ENCODE data around the gene DHRS7.
A peak's percentile ranks its signal among the peaks of the same experiment; 100 is the strongest.
"Not testable (repeated sequence)": the region's sequence is repeated elsewhere in the genome, so short reads cannot be mapped to it uniquely, and the experiment has no call there.

Gene DHRS7

GRCh38 chr14:60116181-60116580, 49.0 kb downstream of the DHRS7 start:
- DNase-seq = no peak

DNA sequence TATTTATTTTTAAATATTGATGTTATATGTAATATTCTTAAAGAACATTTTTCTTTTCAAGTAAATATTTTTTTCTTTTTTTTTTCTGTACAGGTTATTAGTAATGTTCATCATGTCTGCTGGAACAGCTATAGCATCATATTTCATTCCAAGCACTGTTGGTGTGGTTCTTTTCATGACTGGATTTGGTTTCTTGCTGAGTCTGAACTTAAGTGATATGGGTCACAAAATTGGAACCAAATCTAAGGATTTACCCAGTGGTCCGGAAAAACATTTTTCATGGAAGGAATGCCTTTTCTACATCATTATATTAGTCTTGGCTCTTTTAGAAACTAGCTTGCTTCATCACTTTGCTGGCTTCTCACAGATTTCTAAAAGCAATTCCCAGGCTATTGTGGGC, 50.3 kb downstream of the DHRS7 start:
- DNase-seq = no peak

GRCh38 chr14:60111732-60112131, 53.5 kb downstream of the DHRS7 start:
- no peak for DNase-seq

DNA sequence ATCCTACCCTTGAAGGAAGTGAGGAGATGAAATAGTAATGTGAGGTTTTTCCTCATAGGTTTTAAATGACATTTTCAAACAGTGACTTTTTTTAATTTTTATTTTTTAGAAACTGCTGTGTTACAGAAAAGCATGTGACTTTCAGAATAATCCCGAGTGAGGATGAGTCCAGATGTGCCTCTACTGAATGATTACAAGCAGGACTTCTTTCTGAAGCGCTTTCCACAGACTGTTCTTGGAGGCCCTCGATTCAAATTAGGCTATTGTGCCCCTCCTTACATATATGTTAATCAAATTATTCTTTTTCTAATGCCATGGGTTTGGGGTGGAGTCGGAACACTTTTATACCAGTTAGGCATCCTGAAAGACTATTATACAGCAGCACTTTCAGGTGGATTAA, 57.7 kb downstream of the DHRS7 start:
- DNase-seq = no peak

DNA sequence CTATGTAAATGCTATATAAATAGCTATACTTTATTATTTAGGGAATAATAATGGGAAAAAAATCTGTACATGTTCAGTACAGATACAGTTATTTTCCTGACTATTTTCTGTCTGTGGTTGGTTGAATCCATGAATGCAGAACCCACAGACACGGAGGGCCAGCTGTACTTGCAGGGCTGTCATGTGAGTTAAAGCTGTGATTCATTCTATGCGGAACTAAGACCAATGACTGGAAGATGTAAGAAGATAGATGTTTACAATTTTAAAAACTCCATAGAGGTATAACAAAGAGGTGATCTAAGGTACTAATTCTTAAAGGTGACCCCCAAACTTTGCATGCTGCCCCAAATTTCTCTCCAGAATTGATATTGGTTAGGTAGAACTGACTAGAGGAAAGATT, 58.9 kb downstream of the DHRS7 start:
- DNase-seq = no peak

DNA sequence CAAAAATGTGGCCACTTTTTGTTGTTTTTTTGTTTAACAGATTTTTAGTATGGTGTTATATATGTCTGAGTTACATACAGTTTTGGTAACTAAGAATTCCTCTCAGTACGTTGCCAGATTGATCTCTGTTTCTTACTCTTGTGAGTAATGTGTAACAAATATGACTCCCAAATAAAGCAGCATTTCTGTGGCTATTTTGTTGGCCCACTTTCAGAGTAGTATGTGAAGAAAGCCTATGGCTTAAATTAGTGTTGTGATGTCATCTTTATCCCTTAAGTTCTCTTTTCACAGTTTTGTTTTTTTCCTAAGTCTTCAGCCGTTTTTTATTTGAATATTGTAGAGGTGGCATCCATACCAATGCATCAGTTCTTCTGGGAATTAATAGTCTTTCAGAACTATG, 62.8 kb downstream of the DHRS7 start:
- no peak for DNase-seq

DNA sequence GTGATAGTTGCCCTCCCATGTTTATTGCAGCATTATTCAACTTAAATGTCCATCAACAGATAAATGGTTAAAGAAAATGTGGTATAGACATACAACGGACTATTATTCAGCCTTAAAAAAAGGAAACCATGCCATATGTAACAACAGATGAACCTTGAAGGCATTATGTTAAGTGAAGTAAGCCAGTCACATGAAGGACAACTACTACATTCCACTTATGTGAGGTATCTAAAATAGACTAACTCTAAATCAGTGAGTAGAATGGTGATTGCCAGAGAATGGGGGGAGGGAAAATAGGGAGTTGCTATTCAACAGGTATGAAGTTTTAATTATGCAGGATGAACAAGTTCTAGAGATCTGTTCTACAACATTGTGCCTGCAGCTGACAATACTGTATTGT, 63.4 kb downstream of the DHRS7 start:
- DNase-seq = no peak

- not testable (repeated sequence) for DNase-seq
These were observed 65.3 kb downstream of the DHRS7 start for GRCh38 chr14:60099855-60100254.

DNA sequence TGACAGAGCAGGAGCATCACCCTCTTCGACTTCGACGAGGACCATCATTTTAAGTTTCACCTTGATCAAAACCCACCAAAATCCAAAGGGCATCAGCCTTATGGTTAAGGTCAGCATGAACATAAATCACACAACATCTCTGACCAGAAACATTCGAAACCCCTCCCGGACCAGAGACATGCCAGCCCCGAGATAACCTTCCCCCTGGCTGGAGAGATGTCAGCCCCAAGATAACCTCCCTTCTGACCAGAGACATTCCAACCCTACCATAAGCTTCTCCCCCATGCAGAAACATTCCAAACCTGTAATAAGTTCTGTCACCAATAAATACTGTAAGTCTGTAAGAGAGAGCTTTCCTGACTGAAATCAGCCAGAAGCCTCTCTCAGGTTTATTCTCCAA, 67.2 kb downstream of the DHRS7 start:
- DNase-seq = no peak

- DNase-seq = peak; percentile 2
These were observed 69.3 kb downstream of the DHRS7 start for GRCh38 chr14:60095781-60096450.

DNA sequence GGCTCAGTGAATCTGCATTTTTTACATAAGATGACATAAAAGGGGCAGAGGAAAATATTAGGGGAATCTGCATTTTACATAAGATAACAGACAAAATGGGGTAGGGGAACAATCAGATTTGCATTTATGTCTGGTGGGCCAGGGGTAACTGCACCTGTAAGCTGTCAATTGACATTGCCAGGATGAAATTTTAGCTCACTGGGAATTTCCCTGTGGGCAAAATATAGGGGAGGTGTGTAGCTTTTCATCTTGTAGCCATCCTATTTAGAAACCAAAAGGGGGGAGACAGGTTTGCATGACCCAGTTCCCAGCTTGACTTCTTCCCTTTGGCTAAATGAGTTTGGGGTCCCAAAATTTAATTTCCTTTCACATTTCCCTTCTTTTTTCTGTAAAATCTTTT, 70.0 kb downstream of the DHRS7 start:
- DNase-seq = no peak

DNA sequence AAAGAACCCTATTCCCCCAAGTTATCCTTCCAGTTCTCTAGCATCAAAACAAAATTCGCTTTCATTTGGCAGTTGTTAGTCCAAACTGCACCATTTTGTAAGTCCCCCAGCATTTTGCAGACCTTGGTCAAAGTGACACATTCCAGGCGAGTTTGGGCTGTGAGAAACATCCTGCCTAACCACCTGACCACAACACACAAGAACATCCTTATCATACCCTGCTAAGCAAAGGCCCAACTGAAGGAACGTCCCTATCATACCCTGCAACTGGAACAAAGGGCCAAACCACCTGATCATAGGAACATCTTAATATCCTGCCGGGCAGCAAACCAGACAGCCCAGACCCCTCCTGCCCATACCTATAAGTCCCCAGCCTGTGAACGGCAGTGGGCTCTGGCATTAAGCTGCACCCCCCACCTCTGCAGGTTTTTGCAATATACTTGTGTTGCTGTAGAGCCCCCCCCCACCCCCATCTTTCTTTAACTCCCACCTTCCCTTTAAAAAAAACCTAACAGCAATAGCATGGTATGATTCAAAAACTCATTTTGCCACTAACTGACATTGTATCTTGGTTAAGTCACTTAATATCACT, 70.8 kb downstream of the DHRS7 start:
- no peak for DNase-seq
